Activated CD4-positive, alpha-beta T cell treated with anti-CD3 and anti-CD28 coated beads for 24 hours (primary cell): ENCODE results near the gene P2RY12.

Experiments used
- DNase-seq, 2 donors: peaks; one replicate each; pipeline ENCODE4 v3.0.0-alpha.2; 2020; ENCODE audit warnings: low read depth in 2 of 2

Gene P2RY12

DNA sequence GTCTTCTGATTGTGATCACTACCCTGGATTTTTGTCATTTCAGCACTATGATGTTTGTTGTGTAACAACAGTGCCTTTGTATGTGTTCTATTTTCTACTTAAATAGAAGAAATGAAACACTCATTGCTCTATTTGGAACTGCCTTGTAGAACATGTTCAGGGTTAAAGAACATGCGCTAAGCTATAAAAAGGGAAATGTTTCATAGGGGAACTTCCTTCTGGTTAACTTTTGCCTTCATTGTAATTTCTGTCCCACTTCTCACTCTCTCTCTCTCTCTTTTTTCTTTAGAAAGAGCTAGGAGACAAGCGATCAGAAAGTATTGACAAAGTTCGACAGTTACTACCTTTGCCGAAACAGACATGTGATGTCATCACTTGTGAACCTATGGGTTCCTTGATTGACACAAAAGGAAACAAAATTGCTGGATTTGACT lies at the start of gene P2RY12:
TSS of gene P2RY12 (minus strand) at position 13 of the 434 bp plus-strand sequence. CDS start 45,908 bp downstream, outside the sequence.
- DNase-seq = no peak

DNA sequence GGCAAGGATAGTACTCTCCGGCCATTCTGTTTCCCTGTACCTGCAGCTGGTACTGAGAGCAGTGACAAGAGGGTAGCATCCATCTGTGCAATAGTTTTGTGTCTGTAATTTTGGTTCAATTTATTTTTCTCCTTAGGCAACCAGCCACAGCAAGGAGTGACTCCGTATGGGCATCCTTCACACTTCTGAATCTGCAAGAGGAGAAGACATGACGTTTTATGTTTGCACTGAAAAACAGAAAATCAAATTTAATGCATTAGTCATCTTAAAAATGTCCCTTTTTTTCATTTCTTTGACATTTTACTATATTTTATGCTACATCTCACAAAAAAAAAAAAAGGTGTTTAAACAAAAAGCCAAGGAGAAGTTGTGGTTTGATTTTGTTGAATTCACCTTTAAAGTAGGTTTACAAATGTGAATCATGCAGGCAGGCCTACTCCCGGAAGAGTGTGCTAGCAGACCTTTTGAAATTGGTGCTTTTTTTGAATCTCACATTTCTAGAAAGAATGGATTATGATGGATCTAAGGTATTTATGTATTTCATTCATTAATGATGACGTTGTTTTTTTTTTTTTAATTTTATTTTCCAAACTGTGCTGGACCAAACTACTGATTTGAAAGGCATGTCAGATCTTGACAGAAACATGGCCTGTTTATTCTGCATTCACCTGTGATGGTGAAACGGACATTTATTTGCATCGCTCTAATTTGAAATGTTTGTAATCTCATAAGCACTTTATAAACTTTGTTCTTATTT lies 48.2 kb upstream of the P2RY12 start:
- DNase-seq = no peak

DNA sequence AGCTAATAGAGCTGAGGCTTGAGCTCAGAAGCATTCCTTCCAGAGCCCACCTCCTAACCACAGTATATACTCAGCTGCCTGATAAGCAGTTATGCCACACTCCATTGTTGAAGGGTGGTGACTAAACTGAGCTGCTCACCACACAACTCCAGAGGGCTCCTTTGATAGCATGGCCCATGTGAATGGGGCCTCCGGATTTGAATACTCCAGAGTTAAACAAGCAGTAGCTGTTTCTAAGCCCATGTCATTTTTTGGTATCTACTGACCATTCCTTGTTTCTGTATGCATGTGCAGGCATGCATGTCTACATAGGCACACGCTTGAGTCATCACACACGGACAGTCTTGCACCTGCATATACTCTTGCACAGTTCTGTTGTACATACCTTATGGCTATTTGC lies 47.4 kb upstream of the P2RY12 start:
- no peak for DNase-seq

DNA sequence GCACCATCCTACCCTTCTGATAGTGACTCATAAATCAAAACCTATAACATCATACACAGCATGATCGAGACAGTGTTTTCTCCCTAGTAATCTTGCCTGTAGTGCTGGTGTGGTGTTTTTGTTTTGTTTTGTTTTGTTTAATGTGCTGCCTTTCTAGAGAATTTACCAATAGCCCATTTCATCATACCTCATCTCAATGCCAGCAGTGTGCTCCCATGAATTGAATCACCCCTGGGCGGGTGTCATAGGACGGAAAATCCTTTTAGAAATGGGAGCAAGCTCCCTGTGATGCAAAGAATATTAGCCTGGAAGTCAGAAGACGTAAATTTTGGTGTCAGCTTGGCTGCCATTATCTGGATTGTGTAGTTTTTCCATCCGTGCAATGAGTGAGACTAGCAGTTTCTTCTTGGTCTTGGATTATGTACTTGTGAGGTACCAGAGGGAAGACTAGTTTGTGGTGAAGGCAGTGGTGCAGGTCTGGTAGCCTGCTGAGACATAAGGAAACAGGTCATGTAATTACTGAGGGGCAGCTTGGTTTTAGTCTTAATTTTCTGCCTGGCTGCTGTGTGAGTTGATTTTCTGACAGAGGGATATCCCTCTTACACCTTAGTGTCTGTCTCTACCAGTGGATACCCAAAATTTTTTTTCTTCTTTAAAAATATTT lies 46.4 kb upstream of the P2RY12 start:
- no peak for DNase-seq

DNA sequence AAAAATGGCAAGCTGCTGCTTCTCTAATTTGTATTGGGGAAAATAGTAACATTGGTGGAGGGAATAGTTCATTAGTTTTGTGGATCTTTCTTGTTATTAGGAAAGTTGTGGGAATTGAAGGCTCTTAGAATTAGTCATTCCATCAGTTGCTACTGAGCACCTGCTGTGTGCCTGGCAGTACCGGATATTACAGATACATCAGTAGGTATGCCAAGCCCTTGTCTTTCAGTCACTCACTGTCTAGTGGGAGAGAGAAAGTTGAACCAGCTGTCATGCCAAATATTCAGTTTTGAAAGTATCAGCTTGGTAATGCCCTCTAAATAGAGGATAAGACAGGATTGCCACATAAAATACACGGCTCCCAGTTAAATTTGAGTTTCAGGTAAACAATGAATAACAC lies 43.8 kb upstream of the P2RY12 start:
- DNase-seq = no peak

DNA sequence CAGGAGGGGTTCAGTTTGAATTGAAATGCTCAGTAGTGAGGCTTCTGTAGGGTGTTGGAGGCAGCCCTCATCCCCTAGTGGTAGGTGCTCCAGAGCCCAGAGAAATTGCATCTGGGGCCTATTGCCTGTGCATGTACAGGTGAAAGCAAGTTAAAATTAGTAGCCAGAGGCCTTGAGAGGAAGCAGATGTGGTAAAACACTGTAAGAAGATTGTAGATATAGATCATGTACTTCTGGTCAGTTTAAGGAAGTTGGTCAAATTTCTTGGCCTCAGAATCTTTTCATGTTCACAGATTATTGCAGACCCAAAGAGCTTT lies 41.7 kb upstream of the P2RY12 start:
- no peak for DNase-seq

DNA sequence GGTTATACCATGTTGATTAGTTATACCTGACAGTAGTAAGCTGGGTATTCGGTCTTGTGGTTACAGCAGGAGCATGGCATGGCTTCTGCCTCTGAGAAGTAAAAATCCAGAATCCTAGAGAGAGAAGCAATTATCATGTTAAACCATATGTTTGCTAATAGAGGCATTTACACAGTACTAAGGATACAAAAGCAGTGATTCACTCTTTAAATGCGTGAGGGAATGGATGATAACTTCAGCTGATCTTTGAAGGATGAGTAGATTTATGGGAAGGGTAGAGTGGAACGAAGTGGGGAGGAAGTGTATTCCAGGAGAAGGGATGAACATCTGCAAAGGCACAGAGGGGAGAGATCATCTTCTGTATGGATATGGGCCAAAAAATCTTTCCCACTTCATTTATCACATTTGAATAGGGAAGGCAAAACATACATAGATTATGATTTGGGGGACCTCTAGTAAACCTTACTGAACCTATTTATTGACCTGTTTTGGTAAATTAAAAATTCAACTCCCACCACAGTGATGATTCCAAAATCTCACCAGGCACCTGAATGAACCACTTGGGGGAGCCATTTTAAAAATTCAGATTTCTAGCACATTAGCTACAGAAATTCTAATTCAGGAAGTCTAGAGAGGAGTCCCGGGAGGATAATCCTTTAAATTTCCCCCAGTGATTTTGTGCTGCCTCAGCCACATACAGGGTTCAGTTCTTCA lies 41.2 kb upstream of the P2RY12 start:
- DNase-seq = no peak

DNA sequence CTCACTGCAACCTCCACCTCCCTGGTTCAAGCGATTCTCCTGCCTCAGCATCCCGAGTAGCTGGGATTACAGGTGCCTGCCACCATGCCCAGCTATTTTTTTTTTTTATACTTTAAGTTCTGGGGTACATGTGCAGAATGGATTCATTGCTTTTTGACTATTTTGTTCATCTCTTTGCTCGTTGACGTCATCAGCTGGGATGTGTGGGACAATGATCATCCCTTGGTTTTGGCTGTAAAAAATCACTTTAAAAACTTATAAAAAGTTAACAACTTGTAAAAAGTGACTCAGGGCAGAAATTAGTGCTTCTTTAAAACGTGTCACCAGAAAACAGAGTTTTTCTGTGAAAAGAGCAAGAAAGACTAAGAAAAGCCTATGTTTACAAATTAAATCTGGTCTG lies 38.5 kb upstream of the P2RY12 start:
- DNase-seq = no peak

DNA sequence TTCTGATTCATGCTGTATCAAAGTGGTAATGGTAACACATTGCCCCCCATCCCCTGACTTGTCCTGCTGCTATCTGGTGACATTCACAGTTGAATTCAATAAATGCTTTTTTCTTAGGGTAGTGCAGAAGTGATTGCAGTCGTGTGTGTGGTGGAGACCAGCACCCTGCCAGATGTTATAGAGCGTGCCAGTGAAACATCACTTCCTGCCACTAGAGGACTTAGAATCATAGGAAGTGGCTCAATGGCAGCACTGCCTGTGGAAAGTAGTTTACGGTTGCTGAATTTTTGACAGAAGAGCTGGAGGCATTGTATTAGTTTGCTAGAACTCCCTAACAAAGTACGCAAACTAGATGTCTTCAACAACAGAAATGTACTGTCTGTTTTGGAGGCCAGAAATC lies 37.4 kb upstream of the P2RY12 start:
- DNase-seq = no peak

DNA sequence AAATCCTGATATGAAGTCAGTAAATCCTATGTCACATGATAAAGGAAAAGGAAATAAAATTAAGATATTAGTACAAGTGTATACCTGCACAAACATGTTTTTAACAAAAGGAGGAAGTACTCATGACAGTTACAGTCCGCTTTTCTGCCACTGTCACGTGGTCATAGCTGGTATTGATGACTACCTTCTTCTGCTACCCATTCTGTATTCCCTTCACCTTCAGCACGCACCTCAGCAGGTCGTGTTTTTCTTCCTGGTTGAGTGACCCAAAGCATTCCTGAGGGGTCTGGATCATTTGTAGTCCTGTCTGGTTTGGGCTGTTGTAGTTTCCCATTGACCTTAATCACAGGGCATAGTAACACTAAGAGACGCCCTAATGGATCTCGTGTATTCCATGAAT lies 35.3 kb upstream of the P2RY12 start:
- no peak for DNase-seq

DNA sequence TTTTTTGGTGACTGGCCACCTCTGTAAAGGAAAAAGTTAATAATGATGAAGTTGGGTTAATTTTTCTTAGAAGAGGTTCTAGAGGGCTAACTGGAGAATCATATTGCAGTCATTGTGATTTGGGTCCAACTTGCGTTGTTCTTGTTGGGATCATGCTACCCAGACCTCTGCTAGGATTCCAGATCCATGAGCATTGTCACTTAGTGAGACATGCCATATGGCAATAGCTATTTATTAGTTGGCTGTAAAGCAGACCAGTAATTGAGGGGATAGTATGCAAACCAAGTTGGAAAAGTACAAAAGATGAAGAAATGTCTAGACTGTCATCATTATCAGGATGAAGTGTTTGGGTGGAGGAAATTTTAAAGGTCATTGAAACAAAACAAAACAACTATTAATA lies 30.7 kb upstream of the P2RY12 start:
- DNase-seq = no peak

DNA sequence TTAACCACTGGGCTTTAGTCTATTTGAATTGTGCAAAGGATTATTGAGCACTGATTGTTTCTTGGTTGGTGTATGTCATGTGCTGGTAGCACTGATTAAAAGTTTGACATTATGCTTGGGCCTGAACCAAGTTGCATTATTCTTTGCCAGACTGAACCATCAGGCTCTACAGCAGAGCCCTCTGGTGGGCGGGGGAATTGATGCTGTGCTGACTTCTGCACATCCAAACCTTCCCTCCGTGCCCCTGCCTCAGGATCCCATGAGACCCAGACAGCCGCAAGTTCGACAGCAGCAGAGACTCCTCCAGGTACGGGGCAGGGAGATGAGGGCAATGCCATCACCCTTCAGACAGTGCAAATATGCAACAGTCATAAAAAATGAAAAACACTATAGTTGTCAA lies 28.4 kb upstream of the P2RY12 start:
- DNase-seq = no peak

DNA sequence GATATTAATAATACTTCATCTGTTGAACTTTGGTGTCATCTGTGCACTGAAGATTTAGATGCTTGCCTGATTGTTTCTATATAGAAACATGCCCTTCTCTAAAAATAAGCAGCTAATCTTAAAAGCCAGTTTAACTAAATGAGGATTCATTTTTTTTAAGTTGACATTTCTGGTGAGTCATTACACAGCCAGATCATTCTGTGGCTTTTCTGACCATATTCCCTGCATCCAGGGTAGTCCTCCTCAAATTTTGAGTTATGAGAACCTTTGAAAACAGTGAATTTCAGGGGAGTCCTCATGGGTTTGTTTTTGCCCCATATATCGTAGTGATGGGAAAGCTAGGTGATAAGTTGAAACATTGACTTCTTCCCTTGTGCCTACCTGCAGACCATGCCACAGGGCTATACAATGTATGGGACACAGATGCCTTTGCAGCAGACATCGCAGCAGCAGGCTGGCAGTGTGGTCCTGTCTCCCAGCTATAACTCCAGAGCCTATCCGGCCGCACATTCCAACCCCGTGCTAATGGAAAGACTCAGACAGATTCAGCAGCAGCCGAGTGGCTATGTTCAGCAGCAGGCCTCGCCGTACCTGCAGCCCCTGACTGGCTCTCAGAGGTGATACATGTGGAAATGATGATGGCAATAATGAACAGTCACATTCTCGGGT lies 26.5 kb upstream of the P2RY12 start:
- DNase-seq = no peak

DNA sequence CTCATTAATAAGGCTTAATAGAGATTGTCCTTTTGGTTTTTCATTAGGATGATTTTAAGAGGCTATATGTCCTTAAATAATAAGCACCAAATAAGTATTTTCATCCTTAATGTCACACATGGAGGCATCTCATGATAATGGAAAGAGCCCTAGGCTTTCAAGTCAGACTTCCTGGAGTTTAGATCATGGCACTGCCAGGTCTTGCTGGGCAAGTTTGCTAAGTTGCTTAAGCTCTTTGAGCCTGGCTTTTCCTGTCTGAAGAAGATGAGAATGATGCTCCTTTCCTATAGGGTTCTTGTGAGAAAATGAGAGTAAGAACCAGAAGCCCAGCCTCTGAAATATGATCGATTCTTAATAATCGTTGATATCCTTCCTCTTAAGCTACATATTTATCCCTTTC lies 23.4 kb upstream of the P2RY12 start:
- no peak for DNase-seq

DNA sequence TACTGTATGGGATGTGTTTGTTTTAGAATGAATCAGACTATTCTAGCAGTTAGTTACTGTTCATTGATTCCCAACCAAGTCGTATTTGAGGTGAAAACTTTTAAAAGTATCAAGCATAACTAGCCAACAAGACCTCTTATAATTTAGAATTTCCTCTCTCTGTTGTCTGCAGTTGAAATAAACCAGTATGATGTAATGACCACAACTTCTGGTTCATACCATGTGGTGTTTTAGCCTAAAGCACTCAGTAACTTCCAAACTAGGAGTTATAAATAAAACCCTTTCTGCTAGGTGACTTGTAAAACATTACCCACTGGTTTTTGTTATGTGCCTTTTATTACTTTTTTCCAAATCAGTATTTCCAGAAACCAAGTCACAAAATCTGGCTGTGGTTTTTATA lies 19.8 kb upstream of the P2RY12 start:
- no peak for DNase-seq

DNA sequence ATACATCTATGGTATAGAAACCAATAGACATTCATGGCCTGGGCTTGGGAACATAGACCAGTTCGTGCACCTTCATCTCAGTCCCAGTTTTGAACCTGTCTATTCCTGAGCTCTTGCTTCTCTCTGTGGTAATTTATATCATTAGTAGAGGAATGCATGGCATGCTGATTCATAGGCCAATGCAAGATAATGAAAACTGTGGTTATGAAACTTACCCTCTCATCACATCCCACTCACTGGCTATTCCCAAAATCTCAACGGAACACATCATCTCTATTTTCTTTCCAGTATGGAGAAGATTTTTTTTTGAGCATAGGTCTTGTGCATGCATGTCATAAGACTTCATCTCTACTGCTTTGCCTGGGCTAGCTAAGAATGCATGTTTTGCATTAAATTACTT lies 18.7 kb upstream of the P2RY12 start:
- DNase-seq = no peak

DNA sequence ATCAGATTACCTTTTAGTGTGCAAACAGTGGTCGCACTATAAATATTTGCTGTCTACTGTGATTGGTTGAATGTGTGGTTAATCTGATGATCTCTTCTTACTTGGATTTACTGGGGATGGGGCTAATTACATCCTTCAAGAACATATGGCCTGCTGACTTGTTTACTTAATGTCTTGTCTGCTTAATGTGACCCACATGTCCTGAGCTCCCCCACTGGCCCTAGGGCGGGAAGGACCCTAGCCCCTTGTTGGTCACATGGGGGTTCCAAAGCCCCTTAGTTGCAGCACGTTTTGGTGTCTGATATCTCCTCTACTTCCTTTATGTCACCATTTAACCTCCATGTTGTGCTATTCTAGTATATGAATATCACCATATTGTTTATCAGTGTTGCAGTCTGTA lies 17.8 kb upstream of the P2RY12 start:
- DNase-seq = no peak

DNA sequence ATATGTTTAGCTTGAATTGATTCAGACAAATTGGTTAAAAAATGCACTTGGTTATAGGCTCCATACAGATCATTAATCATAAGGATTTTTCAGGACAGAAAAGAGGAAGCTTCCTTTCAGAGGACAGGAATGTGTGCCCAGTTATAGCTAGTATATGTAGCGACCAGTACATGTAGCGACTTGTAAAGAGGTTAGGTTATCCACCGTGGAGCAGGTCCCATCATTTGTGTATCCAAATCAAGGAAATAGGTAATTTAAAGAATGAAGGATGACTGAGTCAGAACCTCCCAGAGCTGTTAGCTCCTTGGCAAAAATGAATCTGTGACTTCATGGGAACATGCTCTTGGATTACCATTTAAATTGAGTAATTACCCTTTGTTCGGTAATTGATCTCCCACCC lies 15.8 kb upstream of the P2RY12 start:
- no peak for DNase-seq

DNA sequence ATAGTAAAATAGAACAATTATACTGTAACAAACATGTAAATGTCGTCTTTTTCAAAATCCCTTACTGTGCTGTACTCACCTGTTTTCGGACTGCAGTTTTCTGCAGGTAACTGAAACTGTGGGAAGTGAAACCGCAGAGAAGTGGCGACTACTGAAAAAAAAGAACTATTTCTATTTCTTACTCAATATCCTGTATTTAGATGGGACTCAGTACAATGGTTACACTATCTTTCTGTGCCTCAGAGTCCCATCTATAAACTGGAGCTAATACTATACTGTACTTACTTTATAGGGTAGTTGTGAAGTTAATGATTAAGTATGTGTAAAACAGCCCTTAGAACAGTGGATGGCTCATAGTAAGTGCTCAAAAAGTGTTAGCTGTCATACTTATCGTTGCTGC lies 14.3 kb upstream of the P2RY12 start:
- no peak for DNase-seq

DNA sequence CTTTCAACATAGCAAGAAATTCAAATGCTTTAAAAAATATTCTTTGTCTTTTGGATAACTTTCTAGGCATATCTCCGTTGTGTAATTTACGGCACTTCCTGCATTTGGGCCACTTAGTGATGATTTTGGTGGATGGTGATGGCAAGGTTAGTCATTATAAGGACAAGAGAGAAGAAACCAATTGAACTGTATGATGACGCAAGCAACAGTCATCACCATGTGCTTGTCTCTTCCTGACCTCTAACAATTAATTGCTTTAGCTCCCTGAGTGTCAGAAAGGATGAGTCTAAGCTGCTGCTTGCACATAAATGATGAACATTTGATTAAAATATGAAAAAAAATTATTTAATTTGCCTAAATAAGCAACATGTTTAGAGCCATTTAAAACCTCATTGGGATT lies 11.3 kb upstream of the P2RY12 start:
- no peak for DNase-seq

DNA sequence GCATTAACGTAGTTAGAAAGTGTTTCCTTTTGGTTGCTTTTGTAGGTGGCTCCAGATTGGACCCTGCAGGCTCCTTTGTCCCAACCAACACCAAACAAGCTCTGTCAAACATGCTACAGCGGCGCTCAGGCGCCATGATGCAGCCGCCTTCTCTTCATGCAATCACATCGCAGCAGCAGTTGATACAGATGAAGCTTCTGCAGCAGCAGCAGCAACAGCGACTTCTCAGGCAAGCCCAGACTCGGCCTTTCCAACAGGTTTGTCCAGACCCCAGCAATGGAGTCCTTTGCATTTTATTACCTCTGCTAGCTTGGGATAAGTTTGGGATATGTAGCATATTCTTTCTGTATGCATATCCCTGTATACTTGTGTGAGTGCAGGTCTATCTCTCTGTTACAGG lies 10.1 kb upstream of the P2RY12 start:
- no peak for DNase-seq

DNA sequence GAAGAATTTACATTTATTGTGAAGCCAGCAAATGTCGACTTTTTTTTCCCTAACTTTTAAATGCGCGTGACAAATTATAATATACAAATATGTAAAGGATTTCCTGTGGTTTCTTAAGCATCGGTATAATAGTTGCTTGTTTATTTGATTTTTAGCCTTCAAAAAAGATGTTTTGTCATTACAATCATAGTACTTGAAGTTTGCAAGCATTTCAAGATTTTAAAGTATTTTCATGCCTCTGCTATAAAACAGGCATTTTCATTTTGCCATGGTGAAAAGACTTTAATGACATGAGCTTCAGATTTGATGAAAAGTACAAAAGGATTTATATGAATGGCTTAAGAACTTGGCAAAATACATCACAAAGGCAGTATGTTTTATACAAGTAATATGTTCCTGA lies 9.4 kb upstream of the P2RY12 start:
- no peak for DNase-seq
